Liver (tissue), 9 donors: ENCODE measurements around the gene NAV2. TPM values are rescaled to one million over a fixed set of nuclear protein-coding genes. Genes with fewer than 3 reads are reported as not detected.

Experiments
- DNase-seq: peaks from one replicate; pipeline ENCODE4 v3.0.0-alpha.2; 2017; ENCODE audit warnings: low spot score
- H3K27ac ChIP-seq, 2 donors: one replicate each; pipeline ENCODE4 v1.7.0; 2013; ENCODE audit warnings: inconsistent platforms in 2 of 2, low read length in 2 of 2, control low read depth in 1 of 2, low read depth in 1 of 2, mild to moderate bottlenecking in 1 of 2
- H3K27me3 ChIP-seq, 4 donors: one replicate each; pipeline versions ENCODE4 v1.6.1 to v1.7.0; 2013; ENCODE audit warnings: low read length in 3 of 4, inconsistent platforms in 1 of 4, mild to moderate bottlenecking in 1 of 4, moderate library complexity in 1 of 4; ENCODE audit not compliant: control insufficient read depth in 4 of 4, insufficient read depth in 4 of 4
- H3K36me3 ChIP-seq, 4 donors: one replicate each; pipeline versions ENCODE4 v1.6.1 to v1.7.0; 2013; ENCODE audit warnings: low read length in 3 of 4, mild to moderate bottlenecking in 3 of 4, low read depth in 1 of 4, moderate library complexity in 1 of 4; ENCODE audit not compliant: control insufficient read depth in 4 of 4, insufficient read depth in 3 of 4
- H3K4me1 ChIP-seq, 4 donors: one replicate each; pipeline versions ENCODE4 v1.6.1 to v1.7.0; 2013; ENCODE audit warnings: low read length in 3 of 4, mild to moderate bottlenecking in 3 of 4, moderate library complexity in 1 of 4; ENCODE audit not compliant: control insufficient read depth in 4 of 4, insufficient read depth in 4 of 4
- H3K4me3 ChIP-seq, 3 donors: one replicate each; pipeline versions ENCODE4 v1.6.1 to v1.7.0; 2013; ENCODE audit warnings: low read length in 3 of 3, control low read depth in 1 of 3, low read depth in 1 of 3, mild to moderate bottlenecking in 1 of 3
- H3K9ac ChIP-seq, 2 donors: one replicate each; pipeline ENCODE4 v1.7.0; 2013; ENCODE audit warnings: low read length in 2 of 2, mild to moderate bottlenecking in 2 of 2, moderate library complexity in 2 of 2, control low read depth in 1 of 2, low read depth in 1 of 2
- H3K9me3 ChIP-seq, 4 donors: one replicate each; pipeline versions ENCODE4 v1.6.1 to v1.7.0; 2013; ENCODE audit warnings: low read length in 3 of 4; ENCODE audit not compliant: control insufficient read depth in 4 of 4
- CTCF ChIP-seq: fragments of 150-350 bp; IDR thresholded peaks from 2 replicates; pipeline ENCODE4 v1.5.1; 2017; ENCODE audit warnings: improper control_type of control experiment, low read depth, low read length; ENCODE audit not compliant: missing input control
- EGR1 ChIP-seq, 2 donors: IDR thresholded peaks; 2 replicates each; pipeline ENCODE4 v1.6.1; 2016 to 2018; ENCODE audit warnings: antibody characterized with exemption in 2 of 2, low read depth in 2 of 2
- FOXA1 ChIP-seq: IDR thresholded peaks from 2 replicates; pipeline ENCODE4 v1.6.1; 2016; ENCODE audit warnings: antibody characterized with exemption
- GABPA ChIP-seq, 2 donors: IDR thresholded peaks in 1 of 2; conservative IDR thresholded peaks in 1 of 2; 2 replicates each; pipeline ENCODE4 v1.6.1; 2016; ENCODE audit warnings: antibody characterized with exemption in 2 of 2, mild to moderate bottlenecking in 1 of 2, moderate library complexity in 1 of 2
- HNF4A ChIP-seq, 2 donors: conservative IDR thresholded peaks; 2 replicates each; pipeline ENCODE4 v1.6.1; 2016; ENCODE audit warnings: antibody characterized with exemption in 2 of 2, mild to moderate bottlenecking in 2 of 2
- MAX ChIP-seq: IDR thresholded peaks from 2 replicates; pipeline ENCODE4 v1.6.1; 2016; ENCODE audit warnings: antibody characterized with exemption
- NR2F2 ChIP-seq: IDR thresholded peaks from 2 replicates; pipeline ENCODE4 v1.6.1; 2016; ENCODE audit warnings: antibody characterized with exemption
- REST ChIP-seq: IDR thresholded peaks from 2 replicates; pipeline ENCODE4 v1.6.1; 2016; ENCODE audit warnings: antibody characterized with exemption, mild to moderate bottlenecking
- SP1 ChIP-seq: IDR thresholded peaks from 2 replicates; pipeline ENCODE4 v1.6.1; 2018; ENCODE audit warnings: antibody characterized with exemption, mild to moderate bottlenecking
- TAF1 ChIP-seq: conservative IDR thresholded peaks from 2 replicates; pipeline ENCODE4 v1.6.1; 2016; ENCODE audit warnings: antibody characterized with exemption, mild to moderate bottlenecking
- YY1 ChIP-seq: IDR thresholded peaks from 2 replicates; pipeline ENCODE4 v1.6.1; 2016; ENCODE audit warnings: antibody characterized with exemption, mild to moderate bottlenecking
- ZBTB33 ChIP-seq: IDR thresholded peaks from 2 replicates; pipeline ENCODE4 v1.6.1; 2016; ENCODE audit warnings: antibody characterized with exemption
- WGBS: extraction: QIAGEN DNeasy Blood & Tissue Kit; methylation state at CpG from one replicate; pipeline ENCODE4 v1.1.7; 2013; 5-methylcytosine and 5-hydroxymethylcytosine counted together
- polyA plus RNA-seq, 2 donors: library from polyadenylated mRNA; stranded (reverse) in 1 of 2; unstranded in 1 of 2; fragments of 200-250 nt in 1 of 2; fragments of >200 nt in 1 of 2; fragmentation: Nextera tagmentation in 1 of 2; extraction: Ambion mirVana in 1 of 2; gene quantifications; one replicate each; pipeline versions ENCODE4 v1.2.1 to v1.2.3, GENCODE V29; 2013 to 2015
- total RNA-seq, 2 donors: library from RNA; depleted of rRNA; stranded (reverse); fragments of >200 nt; gene quantifications; one replicate each; pipeline ENCODE4 v1.2.3, GENCODE V29; 2014
- donor health status: healthy.
- donor health status: healthy.
- donor health status: healthy.
- donor health status: healthy.
- donor health status: healthy.

NAV2 gene
- total and polyA plus RNA-seq, 4 donors = 6.3 to 20.5 (median 11.6) TPM

- Histone ChIP-seq H3K4me1 (peaks cover 4 to 36% (median 11%) of the 10 kb centered on the region in 4 donors), H3K36me3 (peaks cover 0 to 8% (median 0%) of the 10 kb centered on the region in 4 donors), H3K4me3 (no peak overlapping the region), H3K27ac (peak overlapping the region; percentile 86 to 96), H3K9me3 (no peaks in the 10 kb centered on the region), H3K9ac (peak overlapping the region; percentile 12 to 30), H3K27me3 (no peaks in the 10 kb centered on the region)
- 81% methylated on average over 8 of the region's 8 CpGs for WGBS
- DNase-seq = no peak
- no peak for TF ChIP-seq MAX
- no peak for TF ChIP-seq GABPA (IDR thresholded peaks at IDR 0.05 in 1 of 2, conservative IDR thresholded peaks at IDR 0.05 in 1 of 2)
- peak; percentile 0 for TF ChIP-seq FOXA1
Observed at GRCh38 chr11:20036626-20037335, 324.1 kb downstream of the NAV2 start.

- 70% methylated on average over 3 of the region's 3 CpGs for WGBS
- H3K27me3 ChIP-seq = no peaks in the 10 kb centered on the region
- H3K9ac ChIP-seq = peak overlapping the region in 1 of 2 donors; percentile 25
- H3K9me3 ChIP-seq = no peaks in the 10 kb centered on the region
- no peak for TF ChIP-seq HNF4A (conservative IDR thresholded peaks at IDR 0.05)
- TF ChIP-seq NR2F2 = no peak
- TF ChIP-seq REST = no peak
- no peak for TF ChIP-seq TAF1
- no peak overlapping the region for H3K4me3 ChIP-seq
- DNase-seq = no peak
- H3K36me3 ChIP-seq = peaks cover 0 to 8% (median 0%) of the 10 kb centered on the region in 4 donors
- H3K27ac ChIP-seq = peak overlapping the region; percentile 86 to 96
- peaks cover 4 to 36% (median 11%) of the 10 kb centered on the region in 4 donors for H3K4me1 ChIP-seq
Observed at GRCh38 chr11:20037396-20038153, 324.9 kb downstream of the NAV2 start.

- DNase-seq = no peak
- H3K27ac ChIP-seq = no peak overlapping the region
- 93% methylated on average over 6 of the region's 6 CpGs for WGBS
- no peaks in the 10 kb centered on the region for H3K9me3 ChIP-seq
- no peaks in the 10 kb centered on the region for H3K27me3 ChIP-seq
- peaks cover 0 to 8% (median 0%) of the 10 kb centered on the region in 4 donors for H3K36me3 ChIP-seq
- H3K9ac ChIP-seq = no peak overlapping the region
- peaks cover 4 to 36% (median 11%) of the 10 kb centered on the region in 4 donors for H3K4me1 ChIP-seq
- no peak overlapping the region for H3K4me3 ChIP-seq
- TF ChIP-seq YY1 (no peak), GABPA (IDR thresholded peaks at IDR 0.05 in 1 of 2, conservative IDR thresholded peaks at IDR 0.05 in 1 of 2) (no peak), FOXA1 (no peak), REST (no peak), CTCF (no peak), SP1 (no peak), MAX (no peak), EGR1 (IDR thresholded peaks at IDR 0.05; ENCODE audit: low read depth in 2 of 2) (no peak), ZBTB33 (no peak)
Observed at GRCh38 chr11:20038412-20038811, 325.8 kb downstream of the NAV2 start.
